GM18502 (cell line): ENCODE data around the gene SHFL.

Experiments used
- ATAC-seq: cut with Tn5 transposase; IDR thresholded peaks from one replicate; pipeline ENCODE4 v1.9.1; 2021; ENCODE audit warnings: mild to moderate bottlenecking; ENCODE audit not compliant: unreplicated experiment, poor library complexity

Gene SHFL

DNA sequence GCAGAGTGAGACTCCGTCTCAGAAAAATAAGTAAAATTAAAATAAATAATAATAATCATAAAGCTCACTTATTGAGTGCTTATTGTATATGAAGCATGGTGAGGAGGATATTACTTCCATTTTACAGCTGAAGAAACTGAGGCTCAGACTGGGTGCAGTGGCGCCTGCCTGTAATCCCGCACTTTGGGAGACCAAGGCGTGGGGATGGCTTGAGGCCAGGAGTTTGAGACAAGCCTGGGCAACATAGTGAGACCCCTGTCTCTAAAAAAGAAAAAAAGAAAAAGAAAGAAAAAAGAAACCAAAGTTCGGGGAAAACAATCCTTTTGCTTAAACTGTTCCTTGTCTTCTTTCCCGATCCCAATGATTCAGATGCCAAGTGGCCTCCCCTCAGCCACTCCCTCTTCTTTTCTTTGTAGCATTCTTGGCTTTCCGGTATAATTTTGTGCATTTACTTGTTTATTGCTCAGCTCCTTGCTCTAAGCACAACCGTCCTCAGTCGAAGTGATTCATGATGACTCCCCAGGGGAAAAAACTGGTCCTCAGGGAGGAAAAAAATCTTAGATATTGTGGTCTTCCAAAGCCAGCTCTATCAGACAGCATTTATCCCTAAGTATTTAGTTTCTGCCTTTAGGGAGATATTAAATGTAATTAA is 34.5 kb downstream of the SHFL start:
- no peak for ATAC-seq

- no peak for ATAC-seq
These were observed 35.9 kb downstream of the SHFL start for GRCh38 chr19:10122045-10122444.

DNA sequence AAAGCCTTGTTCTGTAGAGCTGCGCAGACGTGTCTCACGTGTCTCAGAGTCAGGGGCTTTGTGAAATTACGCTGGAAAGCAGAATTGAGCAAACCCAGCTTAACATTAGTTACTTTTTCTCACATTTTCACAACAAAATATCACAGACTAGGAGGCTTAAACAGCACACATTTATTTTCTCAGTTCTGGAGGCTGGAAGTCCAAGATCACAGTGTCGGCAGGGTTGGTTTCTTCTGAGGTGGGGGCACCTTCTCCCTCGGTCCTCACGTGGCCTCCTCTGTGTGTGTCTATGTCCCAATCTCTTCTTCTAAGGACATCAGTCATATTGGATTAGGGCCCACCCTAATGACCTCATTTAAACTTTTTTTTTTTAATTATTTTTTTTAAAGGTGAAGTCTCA is 38.3 kb downstream of the SHFL start:
- no peak for ATAC-seq

DNA sequence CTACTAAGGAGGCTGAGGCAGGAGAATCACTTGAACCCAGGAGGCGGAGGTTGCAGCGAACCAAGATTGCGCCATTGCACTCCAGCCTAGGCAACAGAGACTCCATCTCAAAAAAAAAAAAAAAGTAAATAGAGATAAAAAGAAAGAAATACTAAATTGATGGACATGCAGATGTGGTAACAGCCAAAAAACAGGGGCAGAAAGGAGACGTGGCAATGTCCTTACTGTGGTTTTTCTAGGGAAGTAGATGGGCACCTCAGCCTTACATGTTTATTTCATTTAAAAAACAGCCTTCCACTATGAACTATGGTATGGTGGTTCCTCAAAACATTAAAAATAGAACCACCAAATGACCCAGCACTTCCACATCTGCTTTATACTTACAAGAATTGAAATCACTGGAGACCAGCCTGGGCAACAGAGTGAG is 40.1 kb downstream of the SHFL start:
- ATAC-seq, result no peak

GRCh38 chr19:10132905-10133304 is 46.8 kb downstream of the SHFL start:
- no peak for ATAC-seq

GRCh38 chr19:10133596-10133995 is 47.5 kb downstream of the SHFL start:
- no peak for ATAC-seq

DNA sequence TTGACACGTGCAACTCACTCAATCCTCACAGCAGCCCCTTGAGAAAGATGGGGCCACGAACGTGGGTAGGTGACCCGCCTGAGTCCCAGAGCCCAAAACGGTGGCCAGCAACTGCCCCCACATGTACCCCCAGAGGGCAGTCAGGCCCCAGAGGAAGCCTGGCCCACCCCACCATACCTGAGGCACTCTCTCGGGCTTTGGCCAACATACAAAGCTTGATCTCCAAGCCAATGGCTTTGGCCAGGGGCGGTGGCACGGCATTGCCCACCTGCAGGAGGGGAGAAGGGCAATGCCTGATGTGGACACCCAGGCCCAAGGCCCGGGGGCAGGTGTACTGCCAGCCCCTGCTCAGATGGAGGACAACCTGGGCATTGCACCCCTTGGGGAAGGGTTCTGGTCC is 47.9 kb downstream of the SHFL start:
- no peak for ATAC-seq

DNA sequence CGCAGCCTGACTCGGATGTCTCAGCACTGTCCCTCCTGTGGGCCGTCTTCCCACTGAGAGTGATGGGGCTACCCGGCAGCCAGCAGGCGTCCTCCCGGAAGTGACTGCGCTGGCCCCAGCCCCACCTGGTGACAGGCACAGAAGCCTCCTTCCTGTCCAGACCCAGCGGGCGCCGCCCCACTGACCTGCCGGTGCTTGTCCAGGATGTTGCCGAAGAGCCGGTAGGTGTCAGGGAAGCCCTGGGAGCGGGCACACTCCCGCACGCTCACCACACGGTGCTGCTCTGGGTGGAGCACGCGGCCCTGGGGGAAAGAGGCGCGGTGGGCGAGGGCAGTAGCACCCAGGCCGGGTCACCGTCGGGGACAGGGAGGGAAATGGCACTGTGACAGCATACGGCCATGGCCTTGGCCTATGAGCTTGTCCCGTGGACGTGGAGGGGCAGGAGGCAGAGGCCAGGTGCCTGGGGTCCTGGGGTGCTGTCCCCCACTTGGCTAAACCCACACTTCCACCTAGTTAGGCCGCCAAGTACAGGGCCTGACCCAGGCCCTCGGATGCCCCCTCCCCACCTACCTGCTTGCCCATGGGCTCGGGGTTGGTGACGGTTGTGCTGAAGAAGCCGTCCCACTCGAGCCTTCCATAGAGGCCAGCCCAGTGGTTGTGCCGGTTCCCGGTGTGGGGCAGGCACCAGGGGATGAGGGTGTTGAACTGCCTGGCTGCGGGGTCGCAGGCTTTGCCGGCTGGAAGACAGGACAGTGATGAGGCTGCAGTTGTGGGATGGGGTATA is 49.6 kb downstream of the SHFL start:
- ATAC-seq, result no peak

GRCh38 chr19:10136936-10137335 is 50.8 kb downstream of the SHFL start:
- ATAC-seq, result no peak

DNA sequence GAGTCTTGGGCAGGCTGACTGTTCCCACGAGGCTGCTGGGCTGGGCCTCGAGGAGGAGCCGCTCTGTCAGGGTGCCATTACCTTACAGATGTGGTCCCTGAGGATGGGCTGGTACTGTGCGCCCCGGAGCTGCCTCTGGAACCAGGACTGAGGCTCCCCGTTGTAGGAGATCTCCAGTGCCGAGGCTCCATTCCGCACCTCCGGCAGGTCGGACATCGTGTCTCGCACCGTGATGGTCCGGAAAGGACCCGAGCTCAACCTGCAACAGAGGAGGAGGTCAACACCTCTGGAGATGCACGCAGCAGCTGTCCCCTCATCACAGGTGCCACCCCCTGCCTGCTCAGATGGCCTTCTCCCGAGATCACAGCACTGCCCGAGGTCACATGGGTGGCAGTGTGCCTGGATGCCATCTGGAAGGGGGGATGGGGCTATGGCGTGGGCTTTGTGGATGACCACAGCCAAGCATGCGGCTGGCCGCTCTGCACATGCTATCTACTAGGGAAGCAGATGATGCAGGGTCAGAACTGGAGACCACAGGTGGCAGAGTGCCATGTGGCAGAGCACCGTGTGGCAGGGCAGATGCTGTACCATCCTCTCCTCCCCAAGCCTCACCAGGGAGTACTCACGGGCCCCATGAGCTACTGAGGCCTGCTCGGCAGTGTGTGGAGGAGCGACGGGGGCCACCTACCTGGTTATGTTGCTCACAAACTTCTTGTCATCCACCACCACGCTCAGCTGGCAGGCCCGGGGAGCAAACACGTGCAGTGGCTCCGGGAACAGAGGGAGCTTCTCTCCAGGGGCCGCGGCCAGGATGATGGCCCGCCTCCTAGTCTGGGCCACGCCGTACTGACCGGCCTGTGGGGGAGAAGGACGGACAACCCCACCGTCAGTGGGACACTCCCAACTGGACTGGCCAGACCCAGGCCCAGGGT is 51.9 kb downstream of the SHFL start:
- ATAC-seq, result no peak

- ATAC-seq, result no peak
These were observed 53.0 kb downstream of the SHFL start for GRCh38 chr19:10138879-10139795.

DNA sequence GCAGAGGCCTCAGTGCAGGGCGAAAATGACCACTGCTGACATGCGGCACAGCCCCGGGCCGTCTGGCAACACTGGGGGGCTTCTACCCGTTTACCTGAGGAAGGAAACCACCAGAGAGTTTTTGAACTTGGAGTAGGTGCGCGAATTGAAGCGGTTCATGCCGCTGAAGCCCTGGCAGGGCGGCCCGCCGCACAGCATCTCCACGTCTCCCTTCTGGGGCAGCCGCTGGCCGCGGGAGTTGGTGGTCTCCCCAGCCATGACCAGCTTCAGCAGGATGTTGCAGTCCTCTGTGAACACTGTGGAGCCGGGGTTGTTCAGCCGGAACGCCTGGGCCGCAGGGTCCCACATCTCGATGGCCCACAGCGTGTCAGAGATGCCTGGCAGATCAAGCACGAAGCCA is 53.8 kb downstream of the SHFL start:
- ATAC-seq, result no peak

DNA sequence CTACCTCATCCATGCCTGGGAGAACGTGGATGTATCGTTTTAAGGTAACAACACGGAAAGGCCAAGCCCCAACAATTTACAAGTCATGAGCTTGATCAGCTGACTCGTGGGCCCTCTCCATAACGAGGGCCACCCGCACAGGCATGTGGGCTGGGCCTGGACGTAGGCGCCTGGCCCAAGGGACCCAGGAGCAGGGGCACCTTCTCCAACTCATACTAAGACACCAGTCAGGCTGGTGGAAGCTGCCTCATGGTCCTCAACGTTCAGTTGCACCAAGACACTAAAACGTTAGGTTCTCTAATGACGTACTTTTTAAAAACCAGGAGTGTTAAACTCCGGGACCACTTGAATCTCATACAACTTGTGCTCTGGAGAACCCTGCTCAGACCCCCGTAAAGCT is 55.4 kb downstream of the SHFL start:
- no peak for ATAC-seq

DNA sequence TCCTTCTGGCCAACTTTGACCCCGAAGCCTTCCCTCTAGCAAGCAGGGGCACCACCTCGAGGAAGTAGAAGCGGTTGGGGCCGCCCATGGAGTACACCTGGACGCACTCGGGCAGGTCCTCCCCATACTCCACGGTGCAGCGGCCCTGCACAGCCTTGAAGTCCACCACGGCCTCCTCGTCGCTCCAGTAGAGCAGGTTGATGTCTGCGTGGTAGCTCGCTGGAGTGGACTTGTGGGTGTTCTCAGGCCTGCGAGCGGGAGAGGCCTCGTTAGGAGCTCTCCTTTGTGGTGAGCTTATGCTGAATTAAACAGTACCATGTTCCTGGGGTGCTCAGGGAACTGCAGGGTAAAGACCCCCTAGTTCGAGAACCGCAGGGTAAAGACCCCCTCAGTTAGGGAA is 55.9 kb downstream of the SHFL start:
- no peak for ATAC-seq
